GM23338 (cell line): ENCODE data around the gene UBC.

ENCODE experiments used
- EZH2 ChIP-seq: fragments of 200-600 bp; sonication (generic); IDR thresholded peaks from one replicate; pipeline ENCODE4 v1.8.0; 2017; ENCODE audit warnings: antibody characterized with exemption, mild to moderate bottlenecking, low read depth; ENCODE audit not compliant: unreplicated experiment
- TF ChIP-seq, protein P1 (sequence below), 2 experiments: fragments of 200-600 bp in 1 of 2; sonication (generic) in 1 of 2; conservative IDR thresholded peaks; 2 replicates each; pipeline versions ENCODE4 v1.5.1 to v1.6.1; 2016 to 2017; ENCODE audit warnings: antibody characterized with exemption in 2 of 2, low read depth in 2 of 2, mild to moderate bottlenecking in 2 of 2, moderate library complexity in 1 of 2

GRCh38 chr12:124939421-124940142 is 25.1 kb upstream of the UBC start:
- TF ChIP-seq, protein P1, sequence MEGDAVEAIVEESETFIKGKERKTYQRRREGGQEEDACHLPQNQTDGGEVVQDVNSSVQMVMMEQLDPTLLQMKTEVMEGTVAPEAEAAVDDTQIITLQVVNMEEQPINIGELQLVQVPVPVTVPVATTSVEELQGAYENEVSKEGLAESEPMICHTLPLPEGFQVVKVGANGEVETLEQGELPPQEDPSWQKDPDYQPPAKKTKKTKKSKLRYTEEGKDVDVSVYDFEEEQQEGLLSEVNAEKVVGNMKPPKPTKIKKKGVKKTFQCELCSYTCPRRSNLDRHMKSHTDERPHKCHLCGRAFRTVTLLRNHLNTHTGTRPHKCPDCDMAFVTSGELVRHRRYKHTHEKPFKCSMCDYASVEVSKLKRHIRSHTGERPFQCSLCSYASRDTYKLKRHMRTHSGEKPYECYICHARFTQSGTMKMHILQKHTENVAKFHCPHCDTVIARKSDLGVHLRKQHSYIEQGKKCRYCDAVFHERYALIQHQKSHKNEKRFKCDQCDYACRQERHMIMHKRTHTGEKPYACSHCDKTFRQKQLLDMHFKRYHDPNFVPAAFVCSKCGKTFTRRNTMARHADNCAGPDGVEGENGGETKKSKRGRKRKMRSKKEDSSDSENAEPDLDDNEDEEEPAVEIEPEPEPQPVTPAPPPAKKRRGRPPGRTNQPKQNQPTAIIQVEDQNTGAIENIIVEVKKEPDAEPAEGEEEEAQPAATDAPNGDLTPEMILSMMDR (conservative IDR thresholded peaks at IDR 0.05; ENCODE audit: low read depth in 2 of 2) = no peak
- no peak for TF ChIP-seq EZH2
